Stimulated activated CD4-positive, alpha-beta T cell treated with anti-CD3 and anti-CD28 coated beads, Interleukin-15, amount 100 ng/mL, for 24 hours (primary cell): ENCODE results near the gene C5orf24.
A peak's percentile ranks its signal among the peaks of the same experiment; 100 is the strongest.
"Not testable (repeated sequence)": the region's sequence is repeated elsewhere in the genome, so short reads cannot be mapped to it uniquely, and the experiment has no call there.

ENCODE experiments used
- DNase-seq: peaks from one replicate; pipeline ENCODE4 v3.0.0-alpha.2; 2020

The C5orf24 gene

DNA sequence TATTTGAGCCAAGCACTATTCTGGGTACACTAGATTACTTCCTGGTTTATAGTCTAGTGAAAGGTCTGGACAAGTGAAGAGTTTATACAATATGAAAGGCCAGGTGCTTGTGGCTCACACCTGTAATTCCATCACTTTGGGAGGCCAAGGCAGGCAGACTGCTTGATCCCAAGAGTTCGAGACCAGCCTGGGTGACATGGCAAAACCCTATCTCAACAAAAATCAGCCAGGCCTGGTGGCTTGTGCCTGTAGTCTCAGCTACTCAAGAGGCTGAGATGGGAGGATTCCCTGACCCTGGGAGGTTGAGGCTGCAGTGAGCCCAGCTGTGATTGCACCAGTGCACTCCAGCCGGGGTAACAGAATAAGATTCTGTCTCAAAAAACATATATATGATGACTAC lies 18.9 kb downstream of the C5orf24 start:
- no peak for DNase-seq

- DNase-seq: peak; percentile 27
Measured at GRCh38 chr5:134873494-134873893, 27.7 kb downstream of the C5orf24 start.

GRCh38 chr5:134873987-134874830 lies 28.4 kb downstream of the C5orf24 start, which contains the start of gene TXNDC15:
Gene TXNDC15, plus strand, starts transcription at chr5:134874371. Its CDS starts 57 bp downstream, at chr5:134874428.
- peak; percentile 86 for DNase-seq

DNA sequence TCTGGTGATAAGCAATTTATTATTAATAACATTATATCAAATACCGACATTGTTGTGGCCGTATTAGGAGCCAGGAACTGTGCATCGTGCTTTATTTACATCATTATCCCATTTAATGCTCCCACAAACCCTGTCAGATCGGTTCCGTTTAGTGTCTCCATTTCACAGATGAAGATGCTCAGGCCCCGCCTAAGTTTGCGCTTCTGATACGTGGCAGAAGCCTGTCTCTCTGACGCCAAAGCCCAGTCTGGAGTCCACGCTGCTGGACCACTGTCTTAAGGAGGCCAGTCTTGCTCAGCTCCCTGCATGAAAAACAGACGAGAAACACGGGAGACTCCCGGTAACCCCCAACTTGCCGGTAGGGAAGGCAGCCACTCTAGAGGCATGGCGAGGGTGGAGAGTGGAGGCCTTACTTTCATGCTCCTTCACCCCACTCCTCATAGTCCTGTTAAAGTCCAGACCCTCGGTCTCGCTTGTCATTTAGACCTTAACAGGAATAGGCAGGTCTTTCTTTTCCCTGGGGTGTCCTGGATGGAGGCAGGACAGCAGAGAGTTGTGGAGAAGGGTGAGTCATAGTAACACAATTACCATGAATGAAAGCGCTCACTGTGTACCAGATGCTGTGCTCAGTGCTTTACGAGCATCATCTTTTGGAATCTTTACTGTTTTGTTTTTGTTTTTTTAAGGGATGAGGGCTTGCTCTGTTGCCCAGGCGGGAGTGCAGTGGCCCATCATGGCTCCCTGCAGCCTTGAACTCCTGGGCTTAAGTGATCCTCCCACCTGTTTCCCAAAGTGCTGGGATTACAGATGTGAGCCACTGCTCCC lies 29.3 kb downstream of the C5orf24 start:
- peak; percentile 63 for DNase-seq

GRCh38 chr5:134877159-134877558 lies 31.4 kb downstream of the C5orf24 start:
- no peak for DNase-seq

DNA sequence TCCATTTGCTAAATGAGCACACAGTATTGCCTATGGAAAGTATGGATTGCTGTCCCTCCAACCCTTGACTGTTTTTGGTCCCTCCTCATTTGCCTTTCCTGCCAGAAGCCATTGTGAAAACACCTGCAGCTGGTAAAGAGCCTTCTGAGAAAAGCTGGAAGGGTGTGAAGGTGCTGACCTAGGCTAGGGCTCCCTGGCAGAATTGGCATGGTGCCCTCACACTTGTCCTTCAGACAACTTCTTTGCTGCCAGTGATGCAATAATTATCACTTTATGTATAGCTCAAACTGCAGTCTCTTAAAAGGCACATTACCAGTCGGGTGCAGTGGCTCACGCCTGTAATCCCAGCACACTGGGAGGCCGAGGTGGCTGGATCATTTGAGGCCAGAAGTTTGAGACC lies 32.6 kb downstream of the C5orf24 start:
- DNase-seq: no peak

DNA sequence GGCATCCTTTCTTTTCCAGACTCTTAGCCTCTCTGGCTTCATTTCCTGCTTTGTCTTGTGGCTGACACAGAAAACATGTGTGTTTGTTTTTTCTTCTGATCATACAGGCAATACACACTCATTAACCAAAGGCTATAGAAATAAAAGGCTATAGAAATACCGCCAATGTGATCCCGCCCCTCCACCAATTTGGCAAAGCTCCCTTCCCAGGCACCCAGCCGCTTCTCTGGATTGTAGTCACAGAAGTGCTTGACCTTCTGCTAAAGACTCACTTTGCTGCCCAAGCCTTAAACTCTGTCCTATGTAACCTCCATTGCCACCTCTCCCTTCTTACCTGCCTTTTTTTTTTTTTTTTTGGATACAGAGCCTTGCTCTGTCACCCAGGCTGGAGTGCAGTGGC lies 33.7 kb downstream of the C5orf24 start:
- DNase-seq: no peak

GRCh38 chr5:134880937-134881336 lies 35.2 kb downstream of the C5orf24 start:
- not testable (repeated sequence) for DNase-seq

DNA sequence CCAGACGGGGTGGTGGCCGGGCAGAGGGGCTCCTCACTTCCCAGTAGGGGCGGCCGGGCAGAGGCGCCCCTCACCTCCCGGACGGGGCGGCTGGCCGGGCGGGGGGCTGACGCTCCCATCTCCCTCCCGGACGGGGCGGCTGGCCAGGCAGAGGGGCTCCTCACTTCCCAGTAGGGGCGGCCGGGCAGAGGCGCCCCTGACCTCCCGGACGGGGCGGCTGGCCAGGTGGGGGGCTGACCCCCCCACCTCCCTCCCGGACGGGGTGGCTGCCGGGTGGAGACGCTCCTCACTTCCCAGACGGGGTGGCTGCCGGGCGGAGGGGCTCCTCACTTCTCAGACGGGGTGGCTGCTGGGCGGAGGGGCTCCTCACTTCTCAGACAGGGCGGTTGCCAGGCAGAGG lies 35.9 kb downstream of the C5orf24 start:
- not testable (repeated sequence) for DNase-seq

GRCh38 chr5:134887593-134888159 lies 41.9 kb downstream of the C5orf24 start:
- DNase-seq: no peak

GRCh38 chr5:134889335-134889734 lies 43.6 kb downstream of the C5orf24 start:
- DNase-seq: no peak

DNA sequence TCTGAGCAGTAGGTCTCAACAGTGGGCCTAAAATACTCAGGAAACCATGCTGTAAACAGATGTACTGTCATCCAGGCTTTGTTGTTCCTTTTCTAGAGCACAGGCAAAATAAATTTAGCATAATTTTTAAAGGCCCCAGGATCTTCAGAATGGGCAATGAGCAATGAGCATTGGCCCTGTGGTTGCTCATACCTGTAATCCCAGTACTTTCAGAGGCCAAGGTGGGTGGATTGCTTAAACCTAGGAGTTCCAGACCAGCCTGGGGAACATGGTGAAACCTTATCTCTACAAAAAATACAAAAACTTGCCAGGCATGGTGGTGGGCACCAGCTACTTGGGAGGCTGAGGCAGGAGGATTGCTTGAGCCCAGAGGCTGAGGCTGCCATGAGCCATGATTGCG lies 45.7 kb downstream of the C5orf24 start:
- DNase-seq: no peak

- DNase-seq: no peak
Measured at GRCh38 chr5:134892282-134892681, 46.5 kb downstream of the C5orf24 start.

- no peak for DNase-seq
Measured at GRCh38 chr5:134892926-134893325, 47.2 kb downstream of the C5orf24 start.

DNA sequence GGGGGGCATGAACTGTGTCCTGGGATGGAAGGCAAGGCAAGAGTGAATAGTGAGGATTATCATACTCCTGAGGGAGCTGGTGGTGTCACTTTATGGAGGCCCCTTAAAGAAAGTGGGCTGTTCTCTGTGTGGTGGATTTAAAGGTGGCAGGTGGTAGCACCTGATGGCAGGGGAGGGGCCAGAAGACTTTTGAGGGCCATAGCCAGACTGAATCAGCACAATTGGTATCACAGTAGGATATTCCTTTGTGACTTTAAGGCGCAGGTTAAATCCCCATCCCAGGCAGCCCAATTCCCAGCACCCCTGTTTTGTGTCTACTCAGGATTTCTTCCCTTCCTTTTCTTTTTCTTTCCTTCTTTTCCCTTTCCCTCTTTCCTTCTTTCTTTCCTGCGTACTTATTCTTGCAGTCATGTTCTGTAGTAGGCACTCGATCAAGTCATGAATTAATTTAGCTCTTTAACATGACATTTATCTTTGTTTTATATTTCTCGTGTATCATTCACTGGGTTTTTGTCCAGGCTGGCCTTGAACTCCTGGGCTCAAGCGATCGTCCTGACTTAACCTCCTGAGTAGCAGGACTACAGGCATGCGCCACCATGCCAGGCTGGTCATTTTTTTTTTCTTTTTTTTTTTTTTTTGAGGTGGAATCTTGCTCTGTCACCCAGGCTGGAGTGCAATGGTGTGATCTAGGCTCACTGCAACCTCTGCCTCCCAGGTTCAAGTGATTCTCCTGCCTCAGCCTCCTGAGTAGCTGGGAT lies 48.2 kb downstream of the C5orf24 start:
- no peak for DNase-seq

GRCh38 chr5:134902071-134902801 lies 56.5 kb downstream of the C5orf24 start:
- DNase-seq: no peak

DNA sequence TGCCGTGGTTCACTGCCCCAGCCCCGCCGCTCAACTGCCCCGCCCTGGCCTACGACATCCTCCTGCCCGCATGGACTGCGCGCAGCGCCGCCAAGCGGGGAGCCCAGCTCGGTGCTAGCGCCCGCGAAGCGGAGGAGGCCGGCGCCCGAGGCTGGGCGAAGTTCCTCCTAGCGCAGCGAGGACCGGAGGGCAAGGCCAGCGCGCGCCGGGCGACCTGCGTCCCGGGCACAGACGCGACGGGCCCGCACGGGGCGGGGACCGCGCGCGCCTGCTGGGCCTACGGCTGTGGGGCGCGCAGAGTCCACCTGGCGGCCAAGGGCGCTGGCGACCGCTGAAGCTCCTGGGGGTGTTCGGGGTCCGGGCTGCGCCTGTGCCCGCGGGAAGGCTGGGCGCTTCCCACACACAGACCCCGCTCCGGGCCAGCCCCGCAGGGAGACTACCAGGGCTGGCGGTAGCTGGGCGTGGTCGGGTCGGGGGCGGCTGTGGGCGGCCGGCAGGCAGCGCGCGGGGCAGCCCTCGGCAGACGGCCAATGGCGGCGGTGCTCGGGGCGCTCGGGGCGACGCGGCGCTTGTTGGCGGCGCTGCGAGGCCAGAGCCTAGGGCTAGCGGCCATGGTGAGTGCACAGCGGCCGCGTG lies 59.0 kb downstream of the C5orf24 start, which contains the start of gene PCBD2:
Gene PCBD2, plus strand, starts transcription at position 522 of the 636 bp plus-strand sequence. Its CDS starts 9 bp downstream, at position 531.
- peak; percentile 95 for DNase-seq

DNA sequence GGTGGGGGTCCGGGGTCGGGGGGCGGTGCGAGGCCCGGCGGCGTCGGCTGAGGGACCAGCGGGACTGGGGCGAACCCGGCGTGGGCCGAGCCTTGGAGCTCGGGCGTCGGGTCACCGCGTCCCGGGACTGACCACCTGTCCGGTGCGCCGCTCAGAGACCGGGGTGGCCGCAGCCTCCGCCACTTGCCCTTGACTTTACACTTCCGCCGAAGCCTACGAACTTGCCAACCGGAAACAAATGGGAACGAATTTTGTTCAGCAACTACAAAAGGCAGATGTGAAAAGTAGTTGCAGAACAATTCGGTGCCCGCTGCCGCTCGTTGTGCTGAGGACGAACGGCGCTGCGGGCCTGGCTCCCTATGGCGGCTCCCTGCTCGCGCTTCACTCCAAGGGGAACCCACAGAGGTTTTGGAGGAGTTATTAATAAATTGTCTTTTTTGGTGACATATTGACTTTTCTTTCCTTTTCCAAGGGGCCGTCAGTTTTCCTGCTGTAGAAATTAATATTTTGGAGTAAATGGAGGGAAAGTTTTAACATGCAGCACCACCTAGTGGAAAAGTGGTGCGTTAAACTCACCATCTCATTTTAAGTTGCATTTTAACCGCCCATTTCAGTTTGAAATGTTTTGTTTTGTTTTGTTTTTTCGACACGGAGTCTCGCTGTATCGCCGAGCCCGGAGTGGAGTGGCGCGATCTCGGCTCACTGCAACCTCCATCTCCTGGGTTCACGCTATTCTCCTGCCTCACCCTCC lies 59.7 kb downstream of the C5orf24 start:
- DNase-seq: peak; percentile 73

DNA sequence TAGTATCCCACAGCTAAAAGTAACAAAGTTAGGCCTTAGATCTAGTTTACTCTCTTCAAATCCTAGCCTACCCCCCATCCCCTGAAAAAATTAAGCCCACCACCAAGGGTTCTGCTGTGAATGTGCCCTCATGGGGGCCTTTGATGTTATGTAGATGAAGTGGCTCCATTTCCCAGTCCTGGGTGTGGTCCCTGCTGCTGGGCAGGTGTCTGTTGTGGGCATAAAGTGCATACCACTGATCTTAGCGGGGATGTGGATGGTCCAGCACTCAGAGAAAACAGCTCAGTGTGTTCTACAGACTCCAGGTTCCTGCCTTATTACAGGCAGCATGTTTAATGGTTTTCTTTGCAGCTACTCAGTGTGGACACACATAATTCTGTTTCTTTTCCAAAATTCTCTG lies 61.0 kb downstream of the C5orf24 start:
- DNase-seq: no peak
